Panc1 (cell line): ENCODE data around the gene ADPRHL1.

Source experiments
- CTCF ChIP-seq: fragments of 450-650 bp; IDR thresholded peaks from 2 replicates; pipeline ENCODE4 v1.5.1; 2017; ENCODE audit warnings: mild to moderate bottlenecking
- POLR2AphosphoS5 ChIP-seq: IDR thresholded peaks from 2 replicates; pipeline ENCODE4 v1.6.1; 2012; ENCODE audit warnings: mild to moderate bottlenecking, low read depth, low read length, moderate library complexity
- REST ChIP-seq, 2 experiments: IDR thresholded peaks; 2 replicates each; pipeline ENCODE4 v1.6.1; 2011 to 2012; ENCODE audit warnings: low read depth in 2 of 2, control low read depth in 1 of 2, low read length in 1 of 2, mild to moderate bottlenecking in 1 of 2, moderate library complexity in 1 of 2; ENCODE audit not compliant: insufficient read depth in 1 of 2

GRCh38 chr13:113403255-113404104 is 49.8 kb downstream of the ADPRHL1 start:
- TF ChIP-seq CTCF (no peak), REST (IDR thresholded peaks at IDR 0.05; ENCODE audit: insufficient read depth in 1 of 2, low read depth in 2 of 2, low read length in 1 of 2) (no peak), POLR2AphosphoS5 (no peak)
